ENCODE measurements around the gene NUDT15.

DNA sequence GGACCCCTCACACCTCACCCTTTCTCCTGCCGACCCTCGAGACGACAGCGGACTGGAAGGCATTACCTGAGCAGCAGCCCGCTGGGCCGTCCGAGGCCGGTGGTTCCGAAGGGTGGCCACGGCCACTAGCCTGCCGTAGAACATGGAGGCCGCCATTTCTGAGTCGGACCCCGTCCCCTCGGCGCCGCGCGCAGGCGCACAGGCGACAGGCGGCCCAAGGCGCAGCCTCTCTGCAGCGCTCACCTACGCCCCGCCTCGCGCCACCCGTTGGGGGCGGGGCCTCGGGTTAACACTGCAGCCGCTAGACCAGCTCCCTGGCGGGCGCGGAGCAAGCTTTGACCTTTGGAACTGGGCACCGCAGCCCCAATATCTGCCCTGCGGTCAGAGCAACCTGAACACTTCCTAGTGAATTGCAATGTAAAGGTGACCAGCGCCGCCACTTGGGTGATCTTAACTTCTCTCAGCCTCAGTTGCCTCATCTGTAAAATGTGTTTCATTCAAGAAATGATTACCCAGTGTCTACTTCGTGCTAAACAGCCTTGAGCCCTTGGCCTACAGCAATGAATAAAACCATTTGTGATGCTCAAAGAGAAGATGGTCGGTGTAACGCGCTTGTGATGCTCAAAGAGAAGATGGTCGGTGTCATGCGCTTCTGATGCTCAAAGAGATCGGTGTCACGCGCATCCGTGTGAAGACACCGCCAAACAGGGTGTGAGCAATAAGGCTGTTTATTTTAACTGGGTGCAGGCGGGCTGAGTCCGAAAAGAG is 36.2 kb upstream of the NUDT15 start, which contains the start of gene SUCLA2:
- TF ChIP-seq, protein P1, sequence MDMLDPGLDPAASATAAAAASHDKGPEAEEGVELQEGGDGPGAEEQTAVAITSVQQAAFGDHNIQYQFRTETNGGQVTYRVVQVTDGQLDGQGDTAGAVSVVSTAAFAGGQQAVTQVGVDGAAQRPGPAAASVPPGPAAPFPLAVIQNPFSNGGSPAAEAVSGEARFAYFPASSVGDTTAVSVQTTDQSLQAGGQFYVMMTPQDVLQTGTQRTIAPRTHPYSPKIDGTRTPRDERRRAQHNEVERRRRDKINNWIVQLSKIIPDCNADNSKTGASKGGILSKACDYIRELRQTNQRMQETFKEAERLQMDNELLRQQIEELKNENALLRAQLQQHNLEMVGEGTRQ (IDR thresholded peaks at IDR 0.05; ENCODE audit: borderline replicate concordance, low read depth, low read length) = no peak
- TF ChIP-seq RAD21 (IDR thresholded peaks at IDR 0.05; ENCODE audit: insufficient read depth, low read depth, low read length) = no peak

Data from GM12878 (cell line).